Ishikawa (cell line): Measurements from ENCODE around the gene SAMSN1.

Experiments used
- CEBPB ChIP-seq: IDR thresholded peaks from 2 replicates; pipeline ENCODE4 v1.6.1; 2012
- CREB1 ChIP-seq: IDR thresholded peaks from 2 replicates; pipeline ENCODE4 v1.6.1; 2012; ENCODE audit warnings: low read depth
- EGR1 ChIP-seq: IDR thresholded peaks from 2 replicates; pipeline ENCODE4 v1.6.1; 2012
- EP300 ChIP-seq: IDR thresholded peaks from 2 replicates; pipeline ENCODE4 v1.6.1; 2012; ENCODE audit warnings: borderline replicate concordance
- FOXM1 ChIP-seq: IDR thresholded peaks from 2 replicates; pipeline ENCODE4 v1.6.1; 2012; ENCODE audit warnings: low read depth, borderline replicate concordance
- NFIC ChIP-seq: IDR thresholded peaks from 2 replicates; pipeline ENCODE4 v1.6.1; 2012
- RAD21 ChIP-seq: IDR thresholded peaks from 2 replicates; pipeline ENCODE4 v1.6.1; 2012; ENCODE audit warnings: low read depth
- REST ChIP-seq: IDR thresholded peaks from 2 replicates; pipeline ENCODE4 v1.6.1; 2012; ENCODE audit warnings: low read depth, mild to moderate bottlenecking
- TAF1 ChIP-seq: IDR thresholded peaks from 2 replicates; pipeline ENCODE4 v1.6.1; 2012; ENCODE audit warnings: low read depth, mild to moderate bottlenecking
- TCF12 ChIP-seq: IDR thresholded peaks from 2 replicates; pipeline ENCODE4 v1.6.1; 2012; ENCODE audit warnings: low read depth
- TEAD4 ChIP-seq: IDR thresholded peaks from 2 replicates; pipeline ENCODE4 v1.6.1; 2012
- USF1 ChIP-seq: IDR thresholded peaks from 2 replicates; pipeline ENCODE4 v1.6.1; 2012
- YY1 ChIP-seq: IDR thresholded peaks from 2 replicates; pipeline ENCODE4 v1.6.1; 2012; ENCODE audit warnings: low read depth
- ZBTB7A ChIP-seq: IDR thresholded peaks from 2 replicates; pipeline ENCODE4 v1.6.1; 2012; ENCODE audit warnings: low read depth
- TF ChIP-seq, protein P1 (sequence below): IDR thresholded peaks from 2 replicates; pipeline ENCODE4 v1.6.1; 2012

SAMSN1 gene

DNA sequence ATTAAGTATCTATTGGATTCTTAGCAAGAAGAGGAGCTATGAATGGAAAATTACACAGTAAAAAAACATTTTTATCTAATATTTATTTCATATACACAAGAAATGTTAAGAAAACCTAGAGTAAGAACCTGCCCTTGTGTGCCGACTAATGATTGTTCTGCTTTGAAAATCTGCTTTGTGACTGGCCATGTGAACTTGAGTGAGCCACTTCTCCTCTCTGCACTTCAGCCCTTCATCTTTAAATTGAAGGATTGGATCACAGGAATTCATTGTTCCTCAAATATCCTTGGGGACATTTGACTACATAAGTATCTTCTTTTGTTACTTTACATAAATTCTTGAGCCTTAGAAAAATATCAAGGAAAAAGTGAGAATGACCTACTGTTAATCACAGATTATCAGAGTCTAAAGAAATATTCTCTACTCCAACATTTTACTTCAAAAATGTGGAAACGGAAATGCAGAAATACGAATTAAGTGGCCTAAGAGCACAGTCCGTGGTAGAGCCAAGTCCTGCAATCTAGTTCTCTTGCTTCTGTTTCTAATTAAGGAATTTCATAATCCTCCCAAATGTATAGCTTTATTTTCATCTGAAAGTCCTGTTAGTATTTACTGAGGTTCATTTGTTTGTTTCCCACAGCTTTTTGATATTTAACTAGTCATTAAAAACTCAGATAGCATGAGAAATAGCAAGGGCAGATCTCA, 46.3 kb upstream of the SAMSN1 start:
- TF ChIP-seq EGR1: no peak

- TF ChIP-seq REST (no peak), CREB1 (no peak), TAF1 (no peak), NFIC (no peak), CEBPB (no peak), YY1 (no peak), ZBTB7A (no peak), EP300 (no peak), TEAD4 (no peak), TCF12 (no peak), RAD21 (no peak), FOXM1 (no peak), USF1 (no peak), EGR1 (no peak)
- TF ChIP-seq, protein P1, sequence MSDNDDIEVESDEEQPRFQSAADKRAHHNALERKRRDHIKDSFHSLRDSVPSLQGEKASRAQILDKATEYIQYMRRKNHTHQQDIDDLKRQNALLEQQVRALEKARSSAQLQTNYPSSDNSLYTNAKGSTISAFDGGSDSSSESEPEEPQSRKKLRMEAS: no peak
These were observed 45.8 kb upstream of the SAMSN1 start for GRCh38 chr21:14591882-14592281.

DNA sequence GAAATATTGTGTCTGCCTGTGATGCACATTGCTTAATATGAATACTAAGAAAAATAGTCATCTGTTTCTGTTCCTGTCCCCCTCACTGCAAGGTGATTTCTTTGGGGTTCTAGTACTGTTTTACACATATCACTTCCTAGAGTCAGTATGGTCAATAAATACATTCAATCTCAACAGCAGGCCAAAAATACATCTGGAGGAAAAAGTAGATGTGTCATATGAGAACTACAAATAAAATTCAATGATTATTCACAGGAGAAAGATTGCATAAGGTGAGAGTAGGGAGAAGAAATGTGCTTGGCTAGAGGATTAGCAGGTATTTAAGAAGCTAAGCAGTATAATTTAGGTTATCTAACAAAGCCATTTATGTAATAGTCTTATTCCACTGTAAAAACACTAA, 45.3 kb upstream of the SAMSN1 start:
- TF ChIP-seq TAF1: no peak
- TF ChIP-seq CEBPB: no peak
- no peak for TF ChIP-seq NFIC

DNA sequence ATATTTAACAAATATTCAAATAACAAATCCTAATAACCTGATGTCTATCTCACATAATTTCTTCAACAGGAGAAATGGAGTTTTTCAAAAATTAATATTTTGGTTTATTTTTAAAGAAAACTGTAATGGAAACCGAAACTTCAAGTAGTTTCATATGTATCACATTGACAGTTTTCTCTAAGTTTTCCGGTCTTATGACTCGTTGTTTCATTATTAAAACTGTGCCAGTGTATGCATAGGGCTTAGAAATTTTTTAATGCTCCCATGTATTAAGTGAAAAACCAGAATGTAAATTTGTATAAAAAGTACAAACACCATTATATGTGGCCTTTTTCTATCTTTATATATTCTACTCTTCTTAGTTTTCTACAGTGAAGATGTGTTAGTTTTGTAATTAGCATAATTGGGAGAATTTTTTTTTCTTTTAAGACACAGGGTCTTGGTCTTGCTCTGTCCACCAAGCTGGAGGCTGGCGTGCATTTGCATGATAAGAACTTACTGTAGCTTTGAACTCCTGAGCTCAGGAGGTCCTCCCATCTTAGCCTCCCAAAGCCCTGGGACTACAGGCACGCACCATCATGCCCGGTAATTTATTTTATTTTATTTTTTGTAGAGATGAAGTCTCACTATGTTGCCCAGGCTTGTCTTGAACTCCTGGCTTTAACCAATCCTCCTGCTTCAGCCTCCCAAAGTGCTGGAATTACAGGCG, 43.9 kb upstream of the SAMSN1 start:
- TF ChIP-seq NFIC (no peak), YY1 (no peak), TCF12 (no peak), USF1 (no peak), FOXM1 (no peak), TAF1 (no peak), REST (no peak)

- TF ChIP-seq TAF1 (no peak), ZBTB7A (no peak), EP300 (no peak), TCF12 (no peak), CEBPB (no peak), RAD21 (no peak)
These were observed 41.2 kb upstream of the SAMSN1 start for GRCh38 chr21:14587266-14587665.

GRCh38 chr21:14585122-14585521, 39.0 kb upstream of the SAMSN1 start:
- TF ChIP-seq CEBPB (no peak), ZBTB7A (no peak), TAF1 (no peak), TEAD4 (no peak), EP300 (no peak), NFIC (no peak), CREB1 (no peak), TCF12 (no peak), YY1 (no peak), USF1 (no peak), FOXM1 (no peak), RAD21 (no peak), EGR1 (no peak), REST (no peak)
- TF ChIP-seq, protein P1: no peak
